KMS-11 (cell line): ENCODE data around the gene ABHD13.

Source experiments
- H2AFZ ChIP-seq: fragments of 200-600 bp; sonication (generic); 2 replicates; pipeline ENCODE4 v1.6.1; 2016; ENCODE audit warnings: antibody characterized with exemption, mixed run types, low read depth
- H3K27ac ChIP-seq: fragments of 200-600 bp; sonication (generic); 2 replicates; pipeline ENCODE4 v1.6.1; 2016; ENCODE audit warnings: mild to moderate bottlenecking, mixed run types
- H3K27me3 ChIP-seq: fragments of 200-600 bp; sonication (generic); 2 replicates; pipeline ENCODE4 v1.6.1; 2017; ENCODE audit warnings: mild to moderate bottlenecking, low read depth, mixed run types, moderate library complexity; ENCODE audit not compliant: insufficient read depth
- H3K36me3 ChIP-seq: fragments of 200-600 bp; sonication (generic); 2 replicates; pipeline ENCODE4 v1.6.1; 2017; ENCODE audit warnings: mild to moderate bottlenecking, mixed run types; ENCODE audit not compliant: insufficient read depth
- H3K4me1 ChIP-seq: fragments of 200-600 bp; sonication (generic); 2 replicates; pipeline ENCODE4 v1.6.1; 2016; ENCODE audit warnings: mild to moderate bottlenecking, low read depth, mixed run types; ENCODE audit not compliant: poor library complexity, severe bottlenecking
- H3K4me2 ChIP-seq: fragments of 200-600 bp; sonication (generic); 2 replicates; pipeline ENCODE4 v1.7.0; 2016; ENCODE audit warnings: mild to moderate bottlenecking, mixed run types
- H3K4me3 ChIP-seq: fragments of 200-600 bp; sonication (generic); IDR thresholded peaks from 2 replicates; pipeline ENCODE4 v1.6.1; 2017; ENCODE audit warnings: low read depth, low read length, mixed read lengths; ENCODE audit not compliant: insufficient read depth
- H3K79me2 ChIP-seq: fragments of 200-600 bp; sonication (generic); 2 replicates; pipeline ENCODE4 v1.6.1; 2016; ENCODE audit warnings: low read depth, mixed run types; ENCODE audit not compliant: insufficient read depth
- H3K9ac ChIP-seq: fragments of 200-600 bp; sonication (generic); 2 replicates; pipeline ENCODE4 v1.6.1; 2016; ENCODE audit warnings: mild to moderate bottlenecking, mixed run types
- H4K20me1 ChIP-seq: fragments of 200-600 bp; sonication (generic); 2 replicates; pipeline ENCODE4 v1.6.1; 2016; ENCODE audit warnings: mild to moderate bottlenecking, mixed run types; ENCODE audit not compliant: insufficient read depth
- TF ChIP-seq, protein P1 (sequence below): fragments of 200-600 bp; sonication (generic); conservative IDR thresholded peaks from 2 replicates; pipeline ENCODE4 v1.6.1; 2017; ENCODE audit warnings: low read depth, mild to moderate bottlenecking, antibody characterized with exemption, low read length, moderate library complexity, mixed read lengths

ABHD13 gene

DNA sequence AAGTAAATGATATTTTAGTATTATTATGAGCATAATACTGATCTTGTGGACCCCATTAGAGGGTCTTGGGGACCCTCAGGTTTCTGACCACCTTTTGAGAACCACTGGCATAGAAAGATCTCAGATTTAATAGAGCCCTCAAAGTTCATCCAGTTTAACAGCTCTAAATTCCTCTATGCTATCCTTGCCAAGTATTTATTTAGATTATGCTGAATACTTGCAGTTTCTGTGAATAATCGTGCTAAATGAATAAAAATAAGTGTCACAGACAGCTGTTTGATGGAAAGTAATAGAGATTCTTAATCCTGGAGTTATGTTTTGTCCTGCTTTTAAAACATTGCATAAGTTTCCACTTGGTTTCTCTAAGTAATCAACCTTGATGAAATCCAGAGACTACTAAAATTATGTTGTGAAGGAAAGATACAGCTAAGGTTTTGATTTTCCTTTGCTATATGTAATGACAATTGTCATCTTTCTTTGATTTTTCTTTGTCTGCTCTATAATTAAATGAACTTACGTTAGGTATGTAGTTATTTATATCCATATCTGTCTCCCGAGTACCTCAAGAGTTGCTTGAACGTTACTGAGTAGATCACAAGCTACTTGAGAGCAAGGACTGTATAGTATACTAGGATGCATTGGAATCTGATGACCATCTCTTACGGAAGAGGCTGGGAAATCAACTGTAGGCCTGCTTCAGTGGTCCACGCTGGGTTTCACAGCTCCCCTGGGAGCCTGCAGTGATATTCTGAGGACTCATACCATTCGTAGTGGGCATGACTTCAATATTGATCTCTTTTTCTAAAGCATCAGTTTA lies 5.7 kb downstream of the ABHD13 start:
- Histone ChIP-seq H3K79me2 (peaks cover 27% of the 10 kb centered on the region; the same call in 1 of the 2 replicates), H4K20me1 (no peaks in the 10 kb centered on the region), H3K4me3 (no peak overlapping the region), H3K4me1 (peaks cover 16% of the 10 kb centered on the region), H2AFZ (no peak overlapping the region), H3K4me2 (no peak overlapping the region), H3K9ac (no peak overlapping the region), H3K27ac (no peak overlapping the region), H3K36me3 (no peaks in the 10 kb centered on the region), H3K27me3 (no peaks in the 10 kb centered on the region)
- TF ChIP-seq, protein P1, sequence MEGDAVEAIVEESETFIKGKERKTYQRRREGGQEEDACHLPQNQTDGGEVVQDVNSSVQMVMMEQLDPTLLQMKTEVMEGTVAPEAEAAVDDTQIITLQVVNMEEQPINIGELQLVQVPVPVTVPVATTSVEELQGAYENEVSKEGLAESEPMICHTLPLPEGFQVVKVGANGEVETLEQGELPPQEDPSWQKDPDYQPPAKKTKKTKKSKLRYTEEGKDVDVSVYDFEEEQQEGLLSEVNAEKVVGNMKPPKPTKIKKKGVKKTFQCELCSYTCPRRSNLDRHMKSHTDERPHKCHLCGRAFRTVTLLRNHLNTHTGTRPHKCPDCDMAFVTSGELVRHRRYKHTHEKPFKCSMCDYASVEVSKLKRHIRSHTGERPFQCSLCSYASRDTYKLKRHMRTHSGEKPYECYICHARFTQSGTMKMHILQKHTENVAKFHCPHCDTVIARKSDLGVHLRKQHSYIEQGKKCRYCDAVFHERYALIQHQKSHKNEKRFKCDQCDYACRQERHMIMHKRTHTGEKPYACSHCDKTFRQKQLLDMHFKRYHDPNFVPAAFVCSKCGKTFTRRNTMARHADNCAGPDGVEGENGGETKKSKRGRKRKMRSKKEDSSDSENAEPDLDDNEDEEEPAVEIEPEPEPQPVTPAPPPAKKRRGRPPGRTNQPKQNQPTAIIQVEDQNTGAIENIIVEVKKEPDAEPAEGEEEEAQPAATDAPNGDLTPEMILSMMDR: no peak

DNA sequence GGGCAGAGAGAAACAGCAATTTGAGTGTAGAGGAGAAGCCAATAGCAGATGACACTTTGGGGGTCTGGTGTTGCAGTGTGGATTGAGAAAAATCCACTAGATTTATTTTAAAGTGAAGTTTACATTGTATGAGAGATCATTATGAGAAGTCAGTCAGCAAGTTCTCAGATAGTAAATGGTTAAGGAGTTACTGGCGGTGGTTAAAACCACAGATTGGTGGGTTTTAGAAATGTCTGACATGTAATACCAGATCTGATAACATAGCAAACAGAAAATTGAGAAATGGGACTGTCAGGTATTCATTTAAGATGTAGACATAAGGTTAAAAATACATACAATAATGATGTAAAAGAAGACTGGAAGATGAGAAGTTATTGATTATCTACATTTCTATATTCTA lies 7.2 kb downstream of the ABHD13 start:
- Histone ChIP-seq H4K20me1 (no peaks in the 10 kb centered on the region), H3K79me2 (peaks cover 14% of the 10 kb centered on the region; the same call in 1 of the 2 replicates), H3K9ac (no peak overlapping the region), H3K4me1 (peaks cover 12% of the 10 kb centered on the region), H3K4me2 (0 out of 2 replicates have a peak overlapping the region, but pooled peaks have one; percentile 4), H3K36me3 (no peaks in the 10 kb centered on the region), H3K27me3 (no peaks in the 10 kb centered on the region), H3K27ac (no peak overlapping the region), H2AFZ (no peak overlapping the region), H3K4me3 (no peak overlapping the region)
- TF ChIP-seq, protein P1: no peak

DNA sequence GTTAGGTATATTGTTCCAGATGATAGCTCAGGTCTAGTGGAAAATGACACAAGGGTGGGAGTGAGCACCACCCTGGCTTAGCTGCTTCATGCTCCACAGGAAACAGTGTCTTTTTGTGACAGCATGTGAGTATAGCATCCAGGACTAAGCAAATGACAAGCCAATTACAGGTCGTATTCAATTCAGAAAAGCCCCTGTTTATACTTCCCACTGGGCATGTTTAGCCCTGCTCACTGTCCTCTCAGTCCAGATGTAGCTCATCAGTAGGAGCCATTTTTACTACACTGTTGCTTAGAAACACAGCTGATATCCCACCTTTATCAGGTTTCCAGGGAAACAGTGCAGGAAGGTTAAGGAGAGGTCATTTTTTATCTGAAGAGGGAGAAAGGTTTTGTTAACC lies 8.0 kb downstream of the ABHD13 start:
- H2AFZ ChIP-seq: no peak overlapping the region
- H3K4me3 ChIP-seq: no peak overlapping the region
- TF ChIP-seq, protein P1: no peak
- no peaks in the 10 kb centered on the region for H4K20me1 ChIP-seq
- no peak overlapping the region for H3K4me2 ChIP-seq
- H3K4me1 ChIP-seq: peaks cover 12% of the 10 kb centered on the region
- peaks cover 7% of the 10 kb centered on the region; the same call in 1 of the 2 replicates for H3K79me2 ChIP-seq
- H3K9ac ChIP-seq: no peak overlapping the region
- H3K27ac ChIP-seq: no peak overlapping the region
- no peaks in the 10 kb centered on the region for H3K36me3 ChIP-seq
- H3K27me3 ChIP-seq: no peaks in the 10 kb centered on the region

DNA sequence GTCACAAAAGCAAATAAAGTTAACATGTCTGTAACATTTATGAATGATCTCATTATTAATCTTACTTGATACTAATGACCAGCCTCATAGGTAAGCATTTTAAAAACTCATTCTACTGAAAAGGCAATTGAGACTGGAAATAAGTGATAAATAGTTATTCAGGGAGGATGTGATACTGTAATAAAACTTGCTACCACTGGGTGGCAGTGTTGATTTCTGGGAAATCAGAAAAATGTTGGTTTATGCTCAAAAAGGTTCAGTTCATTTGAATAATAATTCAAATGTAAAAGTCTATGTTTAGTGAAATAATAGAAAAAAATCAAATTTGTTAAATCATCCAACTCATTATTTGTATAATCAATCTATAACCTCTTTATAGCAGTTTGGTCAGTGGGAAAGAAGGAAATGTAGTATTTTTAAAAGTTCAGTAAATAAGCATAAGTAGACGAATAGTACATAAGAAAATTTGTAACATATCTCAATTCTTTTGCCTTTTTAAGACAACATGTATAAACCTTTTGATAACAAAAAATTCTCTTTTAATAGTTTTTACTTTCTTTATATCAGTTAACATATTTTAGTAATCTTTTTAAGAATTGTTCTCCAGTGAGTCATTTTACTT lies 9.6 kb downstream of the ABHD13 start:
- TF ChIP-seq, protein P1: peak; percentile 66
- Histone ChIP-seq H3K27ac (no peak overlapping the region), H3K36me3 (no peaks in the 10 kb centered on the region), H3K4me2 (no peak overlapping the region), H3K9ac (no peak overlapping the region), H4K20me1 (no peaks in the 10 kb centered on the region), H3K4me3 (no peak overlapping the region), H3K79me2 (no peaks in the 10 kb centered on the region; the same call in 1 of the 2 replicates), H2AFZ (no peak overlapping the region), H3K27me3 (no peaks in the 10 kb centered on the region), H3K4me1 (peaks cover 12% of the 10 kb centered on the region)
